ENCODE measurements around the gene KANSL1L. TPM values are rescaled to one million over a fixed set of nuclear protein-coding genes. Genes with fewer than 3 reads are reported as not detected.

KANSL1L gene
- total RNA-seq, 2 donors from 2014 or later: 8.1 to 9.6 TPM

DNA sequence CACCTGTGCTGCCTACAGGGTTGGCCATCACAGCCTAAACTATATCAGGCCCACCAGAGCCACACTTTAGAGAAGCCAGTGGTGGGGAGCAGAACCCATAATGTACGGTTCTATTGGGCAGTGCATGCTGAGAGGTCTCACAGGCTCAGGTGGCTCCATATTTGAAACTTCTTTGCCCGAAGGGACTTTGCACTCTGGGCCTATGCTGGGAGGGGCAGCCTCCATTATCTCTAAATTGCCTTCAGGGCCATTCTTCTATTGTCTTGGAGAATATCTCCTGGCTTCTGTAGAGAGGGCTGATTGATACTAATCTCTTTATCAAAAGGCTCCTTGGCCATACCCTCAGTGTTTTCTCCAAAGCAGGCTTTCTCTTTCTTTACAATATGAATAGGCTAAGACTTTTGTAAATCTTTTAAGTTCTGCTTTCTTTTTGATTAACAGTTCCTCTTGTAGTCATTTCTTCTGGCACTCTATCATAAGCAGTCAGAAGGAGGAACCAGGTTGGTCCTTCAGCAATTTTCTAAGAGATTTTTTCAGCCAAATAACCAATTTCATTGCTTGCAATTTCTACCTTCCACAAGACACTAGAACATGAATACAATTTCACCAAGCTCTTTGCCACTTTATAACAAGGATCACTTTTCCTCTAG, 124.2 kb downstream of the KANSL1L start:
- H3K9me3 Mint-ChIP-seq: peaks cover 0 to 3% of the 10 kb centered on the region in 2 donors
- ATAC-seq: no peak
- peaks cover 0 to 6% of the 10 kb centered on the region in 2 donors for H3K36me3 Mint-ChIP-seq
- DNase-seq (ENCODE audit: low spot score in 2 of 2): no peak
- no peak overlapping the region for H3K27ac Mint-ChIP-seq

DNA sequence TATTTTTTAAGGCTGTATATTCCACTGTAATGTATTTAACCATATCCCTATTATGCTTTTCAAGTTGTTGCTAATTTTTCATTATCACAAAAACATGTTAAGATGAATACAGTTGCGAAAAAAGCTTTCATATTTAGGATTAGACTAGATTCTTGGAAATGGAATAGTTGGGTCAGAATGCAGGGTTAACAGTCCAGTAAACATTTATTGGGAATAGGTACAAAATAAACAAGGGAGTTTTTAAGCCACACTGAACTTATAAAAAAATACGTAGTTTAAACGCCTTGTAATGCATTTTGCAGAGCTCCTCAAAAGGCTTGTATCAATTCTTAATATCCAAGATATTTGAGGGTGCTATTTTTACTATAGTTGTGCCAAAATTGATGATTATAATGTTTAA, 133.1 kb downstream of the KANSL1L start:
- peaks cover 0 to 6% of the 10 kb centered on the region in 2 donors for H3K36me3 Mint-ChIP-seq
- H3K9me3 Mint-ChIP-seq: peaks cover 0 to 4% of the 10 kb centered on the region in 2 donors
- no peak for ATAC-seq
- no peak overlapping the region for H3K27ac Mint-ChIP-seq
- no peak for DNase-seq (ENCODE audit: low spot score in 2 of 2)

GRCh38 chr2:210035679-210036078, 135.5 kb downstream of the KANSL1L start:
- DNase-seq (ENCODE audit: low spot score in 2 of 2): no peak
- Mint-ChIP-seq H3K27ac (no peak overlapping the region), H3K36me3 (peaks cover 0 to 6% of the 10 kb centered on the region in 2 donors), H3K9me3 (peaks cover 0 to 4% of the 10 kb centered on the region in 2 donors)
- no peak for ATAC-seq

DNA sequence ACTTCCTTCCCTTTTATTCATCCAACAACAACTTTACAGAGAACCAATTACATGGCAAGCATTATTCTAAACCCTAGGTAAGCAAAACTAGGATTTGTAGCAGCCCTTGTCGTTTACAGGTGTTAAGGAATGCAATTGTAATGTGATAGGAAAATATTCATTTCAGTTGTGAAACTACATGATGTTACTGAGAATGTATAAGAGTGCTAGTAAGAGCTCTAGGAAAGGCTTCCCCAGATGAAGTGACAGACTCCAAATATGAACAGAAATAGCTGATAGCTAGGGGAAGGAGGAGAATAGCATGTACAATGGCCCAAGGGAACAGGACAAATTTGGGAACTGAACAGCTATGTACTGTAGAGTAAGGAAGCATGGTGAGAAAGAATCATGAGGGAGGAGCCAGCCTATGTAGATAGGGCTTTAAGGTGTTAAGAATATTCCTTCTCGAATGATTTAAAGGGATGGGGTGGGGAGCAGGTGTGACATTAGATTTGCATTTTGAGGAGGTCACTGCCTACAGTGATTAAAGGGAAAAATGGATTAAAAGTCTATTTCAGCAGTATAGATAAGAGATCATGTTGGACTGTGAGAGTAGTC, 137.0 kb downstream of the KANSL1L start:
- DNase-seq (ENCODE audit: low spot score in 2 of 2) (no peak), ATAC-seq (peak in 1 of 2 donors; percentile 67)
- H3K9me3 Mint-ChIP-seq: peaks cover 0 to 4% of the 10 kb centered on the region in 2 donors
- H3K36me3 Mint-ChIP-seq: peaks cover 0 to 6% of the 10 kb centered on the region in 2 donors
- H3K27ac Mint-ChIP-seq: no peak overlapping the region

DNA sequence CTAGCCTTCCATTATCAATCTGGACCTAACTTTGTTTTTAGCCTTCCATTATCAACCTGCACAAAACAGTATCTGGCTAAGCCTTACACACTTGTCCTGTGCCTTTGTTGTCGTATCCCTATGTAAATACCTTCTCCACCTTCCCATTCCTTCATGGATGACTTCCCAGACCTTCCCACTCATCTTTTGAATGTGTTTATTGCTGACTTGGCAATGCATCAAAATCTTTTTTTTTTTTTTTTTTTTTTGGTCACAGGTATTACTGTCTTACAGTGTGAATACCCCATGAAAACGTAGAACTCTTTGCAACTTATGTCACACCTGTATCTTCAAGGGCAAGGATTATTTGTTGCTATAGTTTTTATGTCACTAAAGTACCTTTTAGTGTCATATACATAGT, 143.0 kb downstream of the KANSL1L start:
- H3K36me3 Mint-ChIP-seq: no peaks in the 10 kb centered on the region
- ATAC-seq (no peak), DNase-seq (ENCODE audit: low spot score in 2 of 2) (no peak)
- H3K9me3 Mint-ChIP-seq: no peaks in the 10 kb centered on the region
- H3K27ac Mint-ChIP-seq: peak overlapping the region in 1 of 2 donors; percentile 70

DNA sequence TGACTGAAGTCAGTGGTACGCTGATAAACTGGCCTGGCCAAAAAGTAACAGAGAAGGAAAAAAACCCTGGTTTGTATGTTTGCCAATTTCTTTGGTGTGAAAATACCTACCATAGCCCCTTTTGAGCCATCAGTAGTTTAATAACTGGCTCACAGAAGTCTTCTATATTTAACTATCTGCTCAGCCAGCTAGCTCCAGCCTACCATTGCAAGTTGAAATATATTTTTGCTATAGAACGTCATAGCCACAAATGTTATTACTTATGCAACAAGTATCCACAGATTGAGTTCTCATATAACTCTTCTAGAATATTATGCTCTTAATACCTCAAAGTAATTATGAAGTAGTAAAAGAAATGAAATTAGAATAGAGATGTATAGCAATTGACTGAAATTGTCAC, 143.6 kb downstream of the KANSL1L start:
- no peaks in the 10 kb centered on the region for H3K9me3 Mint-ChIP-seq
- no peak overlapping the region for H3K27ac Mint-ChIP-seq
- H3K36me3 Mint-ChIP-seq: no peaks in the 10 kb centered on the region
- DNase-seq (ENCODE audit: low spot score in 2 of 2) (no peak), ATAC-seq (no peak)

DNA sequence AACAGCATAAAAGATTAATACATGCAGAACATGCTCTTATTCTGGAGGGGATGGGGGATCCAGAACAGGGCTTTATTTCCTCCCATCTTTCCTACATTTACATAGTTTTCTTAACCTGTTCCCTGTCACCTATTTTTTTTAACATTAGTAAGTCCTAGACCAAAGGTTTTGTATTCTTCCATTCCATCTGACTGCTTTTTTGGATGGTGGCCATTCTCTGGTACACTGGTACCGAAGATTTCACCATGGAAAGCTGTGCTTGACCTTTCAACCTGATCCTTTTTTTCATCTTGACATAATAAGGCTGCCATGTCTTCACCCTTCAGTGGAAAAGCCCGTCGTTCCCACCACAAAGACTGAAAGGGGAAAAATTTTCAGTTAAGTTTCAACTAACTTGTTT, 148.4 kb downstream of the KANSL1L start:
- H3K27ac Mint-ChIP-seq: peak overlapping the region in 1 of 2 donors; percentile 69
- ATAC-seq (no peak), DNase-seq (ENCODE audit: low spot score in 2 of 2) (no peak)
- H3K36me3 Mint-ChIP-seq: no peaks in the 10 kb centered on the region
- no peaks in the 10 kb centered on the region for H3K9me3 Mint-ChIP-seq

DNA sequence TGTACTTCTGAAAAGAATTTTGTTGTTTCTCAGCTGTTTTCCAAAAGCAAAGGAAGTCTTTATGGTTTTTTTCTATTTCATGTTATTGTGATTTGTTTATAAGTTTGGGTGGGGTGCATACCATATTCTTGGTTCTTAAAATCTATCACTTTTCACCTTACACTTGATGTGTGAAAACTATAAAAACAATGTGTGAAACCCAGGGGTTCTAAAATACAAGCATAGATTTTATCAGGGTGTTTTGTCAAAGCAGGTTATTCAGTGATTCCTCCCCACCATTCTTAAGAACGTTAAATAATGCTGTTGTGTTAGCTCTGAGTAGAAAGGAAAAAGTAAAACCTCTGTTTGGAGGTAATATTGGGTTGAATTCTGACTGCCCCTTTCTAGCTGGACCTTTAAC, 151.1 kb downstream of the KANSL1L start:
- DNase-seq (ENCODE audit: low spot score in 2 of 2) (no peak), ATAC-seq (no peak)
- Mint-ChIP-seq H3K27ac (no peak overlapping the region), H3K9me3 (no peaks in the 10 kb centered on the region), H3K36me3 (peaks cover 0 to 2% of the 10 kb centered on the region in 2 donors)

GRCh38 chr2:210009896-210010295, 161.3 kb downstream of the KANSL1L start:
- H3K36me3 Mint-ChIP-seq: peaks cover 14 to 19% of the 10 kb centered on the region in 2 donors
- no peaks in the 10 kb centered on the region for H3K9me3 Mint-ChIP-seq
- ATAC-seq: no peak
- DNase-seq (ENCODE audit: low spot score in 2 of 2): no peak
- H3K27ac Mint-ChIP-seq: no peak overlapping the region

- Mint-ChIP-seq H3K27ac (no peak overlapping the region), H3K36me3 (peaks cover 17 to 18% of the 10 kb centered on the region in 2 donors), H3K9me3 (no peaks in the 10 kb centered on the region)
- ATAC-seq (peak; percentile 31 to 73), DNase-seq (ENCODE audit: low spot score in 2 of 2) (no peak)
These were observed 162.1 kb downstream of the KANSL1L start for GRCh38 chr2:210009126-210009525.

DNA sequence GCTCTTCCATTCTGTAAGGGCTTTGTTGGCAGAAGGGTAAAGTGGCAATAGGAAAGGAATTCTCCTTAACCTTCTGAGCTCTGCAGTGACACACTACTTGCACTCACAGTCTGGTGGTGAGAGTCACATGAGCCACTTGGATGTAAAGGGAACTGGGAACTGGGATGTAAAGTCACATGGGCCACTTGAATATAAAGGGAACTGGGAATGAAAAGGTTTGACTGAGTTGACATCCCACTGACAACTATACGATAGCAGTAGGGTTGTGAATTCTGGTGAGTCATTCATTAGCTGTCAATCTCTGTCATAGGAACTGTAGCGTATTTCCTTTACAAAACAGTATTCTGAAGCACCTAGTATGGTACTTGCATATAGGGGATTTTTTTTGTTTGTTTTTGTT, 163.3 kb downstream of the KANSL1L start:
- DNase-seq (ENCODE audit: low spot score in 2 of 2) (no peak), ATAC-seq (no peak)
- H3K36me3 Mint-ChIP-seq: peaks cover 20 to 22% of the 10 kb centered on the region in 2 donors
- H3K27ac Mint-ChIP-seq: no peak overlapping the region
- H3K9me3 Mint-ChIP-seq: no peaks in the 10 kb centered on the region

DNA sequence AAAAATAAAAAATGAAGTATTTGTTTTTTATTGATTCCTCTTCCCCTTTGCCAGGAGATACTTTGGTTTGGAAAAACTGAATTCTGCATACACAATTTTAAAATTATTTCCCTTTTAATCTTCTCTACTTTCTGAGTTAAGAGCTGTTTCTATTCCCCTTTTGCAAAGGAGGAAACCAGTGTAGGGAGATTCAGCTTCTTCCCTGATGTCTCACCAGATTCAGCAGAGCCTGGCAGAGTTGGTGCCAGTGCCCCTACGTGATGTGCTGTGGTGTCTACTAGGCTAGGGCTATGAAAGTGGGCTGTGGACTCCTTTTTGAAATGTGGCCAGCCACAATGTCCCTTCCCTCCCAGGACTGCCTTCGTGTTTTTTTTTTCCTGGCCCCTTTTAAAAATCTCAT, 166.3 kb downstream of the KANSL1L start:
- no peak for ATAC-seq
- H3K36me3 Mint-ChIP-seq: peaks cover 19 to 22% of the 10 kb centered on the region in 2 donors
- no peak overlapping the region for H3K27ac Mint-ChIP-seq
- peaks cover 0 to 3% of the 10 kb centered on the region in 2 donors for H3K9me3 Mint-ChIP-seq
- DNase-seq (ENCODE audit: low spot score in 2 of 2): no peak

GRCh38 chr2:210003359-210003758, 167.8 kb downstream of the KANSL1L start:
- ATAC-seq: no peak
- peak overlapping the region; percentile 93 to 97 for H3K27ac Mint-ChIP-seq

GRCh38 chr2:210002158-210003157, 168.8 kb downstream of the KANSL1L start, which contains the start of gene RPE:
RPE (plus strand) TSS chr2:210002638; CDS start chr2:210002662, 24 bp downstream.
- H3K27ac Mint-ChIP-seq: peak within 1 kb of the TSS; percentile 93 to 97
- peak; percentile 94 to 95 for DNase-seq (ENCODE audit: low spot score in 2 of 2)
- H3K9me3 Mint-ChIP-seq: peaks cover 0 to 3% of the 10 kb centered on the region in 2 donors
- ATAC-seq: peak; percentile 100
- peaks cover 21% of the 10 kb centered on the region in 2 donors for H3K36me3 Mint-ChIP-seq

More at GRCh38 chr2:210003359-210003758, 167.8 kb downstream of the KANSL1L start:
- peaks cover 21 to 26% of the 10 kb centered on the region in 2 donors for H3K36me3 Mint-ChIP-seq
- no peak for DNase-seq (ENCODE audit: low spot score in 2 of 2)
- peaks cover 0 to 3% of the 10 kb centered on the region in 2 donors for H3K9me3 Mint-ChIP-seq

GRCh38 chr2:210000464-210001324, 170.5 kb downstream of the KANSL1L start:
- H3K36me3 Mint-ChIP-seq: peaks cover 19 to 21% of the 10 kb centered on the region in 2 donors
- peaks cover 0 to 3% of the 10 kb centered on the region in 2 donors for H3K9me3 Mint-ChIP-seq
- DNase-seq (ENCODE audit: low spot score in 2 of 2): no peak
- no peak for ATAC-seq
- peak overlapping the region in 1 of 2 donors; percentile 93 for H3K27ac Mint-ChIP-seq

DNA sequence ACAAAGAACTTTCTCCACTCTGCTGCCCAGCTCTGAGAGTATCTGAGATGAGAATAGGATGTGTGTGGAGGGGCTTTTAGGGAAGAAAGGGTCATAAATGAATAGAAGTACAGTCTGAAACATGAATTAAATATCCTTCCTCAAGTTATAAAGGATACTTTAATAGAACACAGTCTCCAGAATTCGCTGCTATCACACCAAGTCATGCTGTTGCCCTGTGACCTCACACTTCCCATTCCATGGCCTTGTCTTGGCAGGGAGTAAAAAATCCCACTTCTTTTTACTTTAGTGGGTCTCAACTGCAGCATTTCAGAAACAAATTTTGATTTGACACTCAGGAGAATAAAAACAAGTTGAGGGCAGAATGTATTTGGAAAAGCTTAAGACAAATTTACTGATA, 172.6 kb downstream of the KANSL1L start:
- DNase-seq (ENCODE audit: low spot score in 2 of 2) (no peak), ATAC-seq (no peak)
- Mint-ChIP-seq H3K27ac (no peak overlapping the region), H3K36me3 (peaks cover 13 to 15% of the 10 kb centered on the region in 2 donors), H3K9me3 (peaks cover 0 to 3% of the 10 kb centered on the region in 2 donors)
